Calu3 (cell line): ENCODE measurements around the gene PAX2. TPM values are rescaled to one million over a fixed set of nuclear protein-coding genes. Genes with fewer than 3 reads are reported as not detected.

ENCODE experiments used
- BruUV-seq: library from RNA; stranded (reverse); fragments of 400-500 nt; replicated peaks from 2 replicates; lab custom pipeline; 2021; lab: Mats Ljungman, UMichigan
- CTCF ChIA-PET: fragments of 300-600 bp; sonication (Branson Sonifier 250); formaldehyde crosslinking; loops from one replicate; lab custom pipeline; 2022; ENCODE audit warnings: antibody characterized with exemption; lab: Charles Lee
- DNase-seq: peaks from one replicate; pipeline ENCODE4 v3.0.0; 2022
- H3K27ac Mint-ChIP-seq: one replicate; pipeline ENCODE4 v1.8.0; 2022; ENCODE audit warnings: mixed read lengths; ENCODE audit not compliant: unreplicated experiment
- H3K27me3 Mint-ChIP-seq: one replicate; pipeline ENCODE4 v1.8.0; 2022; ENCODE audit warnings: mixed read lengths; ENCODE audit not compliant: unreplicated experiment
- H3K36me3 Mint-ChIP-seq: one replicate; pipeline ENCODE4 v1.8.0; 2022; ENCODE audit warnings: mild to moderate bottlenecking, moderate library complexity, mixed read lengths; ENCODE audit not compliant: insufficient read depth, unreplicated experiment
- H3K4me1 Mint-ChIP-seq: one replicate; pipeline ENCODE4 v1.8.0; 2022; ENCODE audit warnings: mild to moderate bottlenecking, low read depth, mixed read lengths; ENCODE audit not compliant: unreplicated experiment
- H3K4me3 Mint-ChIP-seq: one replicate; pipeline ENCODE4 v1.8.0; 2022; ENCODE audit warnings: mild to moderate bottlenecking, low read depth, moderate library complexity, mixed read lengths; ENCODE audit not compliant: unreplicated experiment
- H3K9me3 Mint-ChIP-seq: one replicate; pipeline ENCODE4 v1.8.0; 2022; ENCODE audit warnings: low read depth, mixed read lengths; ENCODE audit not compliant: unreplicated experiment
- intact Hi-C: fragments of 100-400 bp; cut with micrococcal nuclease; formaldehyde crosslinking; loops from one replicate; pipeline ENCODE4 v1.10.0; 2022; ENCODE audit not compliant: unreplicated experiment
- total RNA-seq: library from RNA; stranded (reverse); gene quantifications from 2 replicates; pipeline ENCODE4 v1.2.3, GENCODE V29; 2022
- TF ChIP-seq, protein P1 (sequence below): fragments of 200-600 bp; IDR thresholded peaks from one replicate; pipeline ENCODE4 v1.8.0; 2022; ENCODE audit warnings: antibody characterized with exemption; ENCODE audit not compliant: unreplicated experiment

Gene PAX2
- total RNA-seq, 1 experiment from 2014 or later = not detected

DNA sequence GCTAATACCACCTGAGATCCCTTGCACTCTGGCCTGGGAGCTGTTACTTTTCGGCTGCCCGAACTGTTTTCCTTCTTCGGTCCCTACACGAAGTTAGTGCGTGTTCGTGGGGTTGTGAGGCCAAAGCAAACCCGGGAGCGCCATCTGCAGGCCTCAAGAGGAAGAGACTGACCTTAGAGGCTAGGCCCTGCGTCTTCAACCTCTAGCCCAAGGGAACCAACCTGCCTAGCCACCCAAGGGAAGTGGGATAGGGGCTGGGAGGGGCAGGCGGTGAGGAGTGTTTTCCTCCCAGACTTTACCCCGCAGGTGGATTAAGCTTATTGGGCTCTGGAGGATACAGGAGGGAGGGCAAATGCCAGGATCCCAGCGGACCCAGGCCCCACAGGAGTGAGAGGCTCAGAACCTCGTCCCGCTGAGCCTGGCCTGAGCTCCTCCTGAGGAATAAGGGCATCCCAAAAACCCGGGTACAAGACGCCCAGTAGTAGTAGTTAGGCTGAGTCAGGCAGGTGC is 1.7 kb upstream of the PAX2 start:
- no peak for DNase-seq
- intact Hi-C loops = loop anchor here (10.0 kb wide), 1 partner anchor 69 kb away; no protein-coding TSS in a partner anchor
- Mint-ChIP-seq H3K27me3 (peaks cover 92% of the 10 kb centered on the region), H3K4me1 (peaks cover 16% of the 10 kb centered on the region), H3K27ac (no peak overlapping the region), H3K9me3 (no peaks in the 10 kb centered on the region), H3K36me3 (no peaks in the 10 kb centered on the region), H3K4me3 (no peak overlapping the region)
- BruUV-seq = no TSS peak
- TF ChIP-seq, protein P1, sequence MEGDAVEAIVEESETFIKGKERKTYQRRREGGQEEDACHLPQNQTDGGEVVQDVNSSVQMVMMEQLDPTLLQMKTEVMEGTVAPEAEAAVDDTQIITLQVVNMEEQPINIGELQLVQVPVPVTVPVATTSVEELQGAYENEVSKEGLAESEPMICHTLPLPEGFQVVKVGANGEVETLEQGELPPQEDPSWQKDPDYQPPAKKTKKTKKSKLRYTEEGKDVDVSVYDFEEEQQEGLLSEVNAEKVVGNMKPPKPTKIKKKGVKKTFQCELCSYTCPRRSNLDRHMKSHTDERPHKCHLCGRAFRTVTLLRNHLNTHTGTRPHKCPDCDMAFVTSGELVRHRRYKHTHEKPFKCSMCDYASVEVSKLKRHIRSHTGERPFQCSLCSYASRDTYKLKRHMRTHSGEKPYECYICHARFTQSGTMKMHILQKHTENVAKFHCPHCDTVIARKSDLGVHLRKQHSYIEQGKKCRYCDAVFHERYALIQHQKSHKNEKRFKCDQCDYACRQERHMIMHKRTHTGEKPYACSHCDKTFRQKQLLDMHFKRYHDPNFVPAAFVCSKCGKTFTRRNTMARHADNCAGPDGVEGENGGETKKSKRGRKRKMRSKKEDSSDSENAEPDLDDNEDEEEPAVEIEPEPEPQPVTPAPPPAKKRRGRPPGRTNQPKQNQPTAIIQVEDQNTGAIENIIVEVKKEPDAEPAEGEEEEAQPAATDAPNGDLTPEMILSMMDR = peak; percentile 46
- CTCF ChIA-PET = interaction anchor here (0.5 to 0.7 kb wide), 2 partner anchors 87 to 208 kb away, joined by 3 to 4 read pairs; partner anchors contain the start of gene HIF1AN

DNA sequence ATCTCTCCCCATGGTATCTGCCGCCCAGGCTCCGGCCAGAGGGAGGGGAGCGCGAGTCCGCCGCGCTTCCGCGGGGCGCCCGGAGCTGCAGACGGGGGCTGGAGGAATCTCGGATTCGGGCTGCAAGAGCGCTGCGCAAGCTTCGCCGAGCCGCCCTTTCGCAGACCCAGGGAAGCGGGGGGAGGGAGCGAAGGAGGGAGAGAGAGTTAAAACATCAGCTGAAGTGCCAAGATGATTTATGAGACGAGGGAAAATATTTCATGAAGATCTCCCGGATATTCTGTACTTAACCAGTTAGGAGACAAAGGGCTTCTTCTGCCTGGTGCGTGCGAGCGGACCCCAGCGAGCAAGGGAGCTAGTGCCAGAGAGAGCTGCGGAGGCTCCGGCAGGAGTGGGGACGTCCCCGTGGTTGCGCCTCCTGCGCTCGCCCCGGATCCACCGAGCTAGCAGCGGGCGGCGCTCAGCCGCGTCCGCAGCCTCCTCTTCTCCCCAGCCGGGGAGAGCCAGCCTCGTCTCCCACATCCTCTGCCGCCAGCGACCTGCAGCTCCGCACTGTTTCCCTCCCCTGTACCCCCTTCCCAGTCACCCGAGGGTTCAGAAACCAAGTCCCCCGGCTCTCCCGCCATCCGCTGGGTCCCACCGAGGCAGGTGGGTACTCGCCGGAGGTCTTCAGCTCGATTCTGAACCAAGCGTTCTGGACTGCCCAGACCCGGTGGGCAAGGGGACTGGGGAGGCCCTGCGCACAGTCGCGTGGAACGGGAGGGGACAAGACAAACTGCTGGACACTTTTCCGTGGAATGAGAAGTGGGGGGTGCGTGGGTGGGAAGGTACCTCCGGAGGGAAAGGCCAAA is 1.0 kb upstream of the PAX2 start:
- no TSS peak for BruUV-seq
- Mint-ChIP-seq H3K27me3 (peaks cover 92% of the 10 kb centered on the region), H3K27ac (no peak overlapping the region), H3K9me3 (no peaks in the 10 kb centered on the region), H3K36me3 (no peaks in the 10 kb centered on the region), H3K4me1 (peaks cover 16% of the 10 kb centered on the region), H3K4me3 (no peak overlapping the region)
- CTCF ChIA-PET = interaction anchor here (0.5 kb wide), 2 partner anchors 19 to 442 kb away, joined by 3 to 4 read pairs; no protein-coding TSS in a partner anchor
- intact Hi-C loops = loop anchor here (10.0 kb wide), 1 partner anchor 70 kb away; no protein-coding TSS in a partner anchor
- TF ChIP-seq, protein P1 = no peak
- DNase-seq = no peak

DNA sequence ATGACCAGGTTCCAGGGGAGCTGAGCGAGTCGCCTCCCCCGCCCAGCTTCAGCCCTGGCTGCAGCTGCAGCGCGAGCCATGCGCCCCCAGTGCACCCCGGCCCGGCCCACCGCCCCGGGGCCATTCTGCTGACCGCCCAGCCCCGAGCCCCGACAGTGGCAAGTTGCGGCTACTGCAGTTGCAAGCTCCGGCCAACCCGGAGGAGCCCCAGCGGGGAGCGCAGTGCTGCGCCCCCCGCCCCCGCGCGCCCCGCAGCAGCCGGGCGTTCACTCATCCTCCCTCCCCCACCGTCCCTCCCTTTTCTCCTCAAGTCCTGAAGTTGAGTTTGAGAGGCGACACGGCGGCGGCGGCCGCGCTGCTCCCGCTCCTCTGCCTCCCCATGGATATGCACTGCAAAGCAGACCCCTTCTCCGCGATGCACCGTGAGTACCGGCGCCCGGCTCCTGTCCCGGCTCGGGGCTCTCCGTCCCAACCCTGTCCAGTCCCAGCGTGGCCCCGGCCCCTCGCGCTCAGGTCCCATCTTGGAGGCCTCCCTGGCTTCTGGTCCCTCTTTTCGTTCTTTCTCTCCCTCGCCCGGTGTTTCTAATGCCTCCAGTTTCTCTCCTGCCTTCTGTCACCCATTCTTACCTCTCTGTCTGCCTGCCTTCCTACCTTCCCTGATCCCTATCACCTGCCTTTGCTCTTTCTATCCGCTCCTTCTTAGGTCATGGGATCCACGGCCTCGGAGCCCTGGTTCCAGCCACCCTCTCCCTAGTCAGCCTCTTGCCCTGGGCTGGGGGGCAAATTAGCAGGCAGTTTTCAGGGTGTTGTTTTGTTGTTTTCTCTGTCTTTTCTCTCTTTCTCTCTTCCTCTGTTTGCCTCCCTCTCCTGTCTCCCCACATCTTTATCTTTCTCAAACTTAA is 751 bp downstream of the PAX2 start:
- Mint-ChIP-seq H3K27ac (peak overlapping the region; percentile 2), H3K4me1 (peaks cover 16% of the 10 kb centered on the region), H3K36me3 (no peaks in the 10 kb centered on the region), H3K9me3 (no peaks in the 10 kb centered on the region), H3K27me3 (peaks cover 92% of the 10 kb centered on the region), H3K4me3 (peak overlapping the region; percentile 48)
- TF ChIP-seq, protein P1 = no peak
- CTCF ChIA-PET = interaction anchor here (0.6 kb wide), 1 partner anchor 8 kb away, joined by 4 read pairs; no protein-coding TSS in a partner anchor
- BruUV-seq = no TSS peak
- intact Hi-C loops = loop anchor here (10.0 kb wide), 1 partner anchor 71 kb away; no protein-coding TSS in a partner anchor
- no peak for DNase-seq
